AG04449 (cell line): ENCODE results near the gene MEIS2.

Source experiments
- CTCF ChIA-PET: fragments of 350-600 bp; formaldehyde crosslinking; extraction: SDS; loops from one replicate; lab custom pipeline; 2021; ENCODE audit warnings: antibody characterized with exemption; lab: Yijun Ruan, JAX
- POLR2A ChIA-PET: fragments of 400-600, 350-600 bp; formaldehyde crosslinking; extraction: SDS; loops from one replicate; lab custom pipeline; 2020; ENCODE audit warnings: antibody characterized with exemption, inconsistent platforms; lab: Yijun Ruan, JAX
- DNase-seq: peaks from one replicate; pipeline ENCODE4 v3.0.0-alpha.2; 2010; ENCODE audit warnings: low read depth, low spot score
- H3K4me3 ChIP-seq: 2 replicates; pipeline ENCODE4 v1.5.1; 2011; ENCODE audit warnings: low read depth, mild to moderate bottlenecking, control low read depth, low read length
- TF ChIP-seq, protein P1 (sequence below): IDR thresholded peaks from one replicate; pipeline ENCODE4 v1.5.1; 2011; ENCODE audit warnings: mild to moderate bottlenecking, moderate library complexity, low read length, control low read depth, inconsistent platforms; ENCODE audit not compliant: insufficient read depth; ENCODE audit errors: missing control alignments

Gene MEIS2

DNA sequence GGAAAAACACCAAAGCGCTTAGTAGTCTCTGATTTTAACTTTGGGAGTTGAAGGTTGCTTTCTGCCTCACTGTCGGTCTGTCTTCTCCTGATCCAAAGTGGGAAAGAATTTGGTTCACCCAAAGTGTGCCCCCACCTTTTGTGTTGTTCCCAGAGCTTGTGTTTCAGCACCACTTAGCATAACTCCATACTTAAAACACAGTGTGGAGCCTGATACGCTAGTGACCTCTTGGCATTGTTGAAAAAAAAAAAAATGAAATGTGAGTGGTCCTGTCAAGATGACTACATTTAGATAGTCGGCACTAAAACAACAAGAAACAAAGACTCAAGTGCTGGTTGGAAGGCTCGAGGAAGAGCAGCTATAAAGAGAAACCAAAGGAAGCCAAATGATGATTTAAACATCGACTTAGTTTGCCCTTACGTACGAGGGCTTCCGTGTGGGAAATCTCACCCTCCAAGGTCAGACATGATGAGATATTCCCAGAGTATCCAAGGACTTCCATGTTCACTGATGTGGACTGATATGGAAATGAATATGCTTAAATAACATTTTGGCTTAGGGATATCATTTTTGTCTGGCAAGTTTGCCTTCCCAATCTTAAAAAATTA lies 178.8 kb downstream of the MEIS2 start:
- no peak for DNase-seq
- CTCF ChIA-PET: interaction anchor here (0.9 to 1.0 kb wide), 2 partner anchors 8 to 960 kb away, joined by 3 read pairs; no protein-coding TSS in a partner anchor
- H3K4me3 ChIP-seq: no peak overlapping the region
- TF ChIP-seq, protein P1, sequence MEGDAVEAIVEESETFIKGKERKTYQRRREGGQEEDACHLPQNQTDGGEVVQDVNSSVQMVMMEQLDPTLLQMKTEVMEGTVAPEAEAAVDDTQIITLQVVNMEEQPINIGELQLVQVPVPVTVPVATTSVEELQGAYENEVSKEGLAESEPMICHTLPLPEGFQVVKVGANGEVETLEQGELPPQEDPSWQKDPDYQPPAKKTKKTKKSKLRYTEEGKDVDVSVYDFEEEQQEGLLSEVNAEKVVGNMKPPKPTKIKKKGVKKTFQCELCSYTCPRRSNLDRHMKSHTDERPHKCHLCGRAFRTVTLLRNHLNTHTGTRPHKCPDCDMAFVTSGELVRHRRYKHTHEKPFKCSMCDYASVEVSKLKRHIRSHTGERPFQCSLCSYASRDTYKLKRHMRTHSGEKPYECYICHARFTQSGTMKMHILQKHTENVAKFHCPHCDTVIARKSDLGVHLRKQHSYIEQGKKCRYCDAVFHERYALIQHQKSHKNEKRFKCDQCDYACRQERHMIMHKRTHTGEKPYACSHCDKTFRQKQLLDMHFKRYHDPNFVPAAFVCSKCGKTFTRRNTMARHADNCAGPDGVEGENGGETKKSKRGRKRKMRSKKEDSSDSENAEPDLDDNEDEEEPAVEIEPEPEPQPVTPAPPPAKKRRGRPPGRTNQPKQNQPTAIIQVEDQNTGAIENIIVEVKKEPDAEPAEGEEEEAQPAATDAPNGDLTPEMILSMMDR: no peak
- POLR2A ChIA-PET: interaction anchor here (0.6 kb wide), 1 partner anchor 322 kb away, joined by 4 read pairs; no protein-coding TSS in a partner anchor

DNA sequence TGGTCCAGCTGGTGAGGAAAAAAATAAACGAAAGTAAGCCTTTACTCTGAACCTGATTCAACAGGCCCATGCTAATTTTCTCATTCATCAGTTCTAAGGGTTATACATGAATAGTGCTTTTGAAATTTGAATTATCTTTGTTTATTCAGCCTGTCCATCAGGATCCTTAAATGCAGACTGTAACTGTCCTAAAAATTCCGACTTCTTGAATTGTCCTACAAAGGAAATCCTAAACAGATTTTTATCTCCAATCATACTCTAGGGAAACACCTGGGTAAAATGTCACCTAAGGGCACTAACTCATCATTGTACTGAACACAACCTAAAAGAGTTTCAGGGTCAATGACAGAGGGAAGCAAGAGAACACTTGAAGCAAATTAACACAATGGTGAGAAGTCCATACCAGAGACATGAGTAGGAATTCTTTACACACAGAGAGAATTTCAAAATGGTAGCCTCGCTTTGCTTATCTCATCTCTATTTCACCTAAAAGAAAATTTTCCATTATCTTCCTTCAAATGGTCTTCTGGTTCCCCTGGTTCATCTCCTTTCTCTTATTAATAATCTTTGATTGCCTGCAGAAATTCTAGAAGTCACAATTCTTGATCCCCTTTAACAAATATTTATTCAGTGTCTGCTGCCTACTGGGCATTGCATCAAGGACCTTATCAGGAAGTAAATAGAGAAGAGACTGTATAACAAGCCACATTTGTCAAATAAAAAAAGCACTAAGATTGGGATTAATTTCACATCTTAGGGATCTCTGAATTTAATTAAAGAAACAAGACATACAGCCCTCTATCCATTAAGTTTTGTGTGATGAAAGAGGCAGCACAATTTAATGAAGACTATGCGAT lies 182.7 kb downstream of the MEIS2 start:
- DNase-seq: no peak
- TF ChIP-seq, protein P1: no peak
- ChIA-PET CTCF (no interaction called here), POLR2A (no interaction called here)
- no peak overlapping the region for H3K4me3 ChIP-seq

DNA sequence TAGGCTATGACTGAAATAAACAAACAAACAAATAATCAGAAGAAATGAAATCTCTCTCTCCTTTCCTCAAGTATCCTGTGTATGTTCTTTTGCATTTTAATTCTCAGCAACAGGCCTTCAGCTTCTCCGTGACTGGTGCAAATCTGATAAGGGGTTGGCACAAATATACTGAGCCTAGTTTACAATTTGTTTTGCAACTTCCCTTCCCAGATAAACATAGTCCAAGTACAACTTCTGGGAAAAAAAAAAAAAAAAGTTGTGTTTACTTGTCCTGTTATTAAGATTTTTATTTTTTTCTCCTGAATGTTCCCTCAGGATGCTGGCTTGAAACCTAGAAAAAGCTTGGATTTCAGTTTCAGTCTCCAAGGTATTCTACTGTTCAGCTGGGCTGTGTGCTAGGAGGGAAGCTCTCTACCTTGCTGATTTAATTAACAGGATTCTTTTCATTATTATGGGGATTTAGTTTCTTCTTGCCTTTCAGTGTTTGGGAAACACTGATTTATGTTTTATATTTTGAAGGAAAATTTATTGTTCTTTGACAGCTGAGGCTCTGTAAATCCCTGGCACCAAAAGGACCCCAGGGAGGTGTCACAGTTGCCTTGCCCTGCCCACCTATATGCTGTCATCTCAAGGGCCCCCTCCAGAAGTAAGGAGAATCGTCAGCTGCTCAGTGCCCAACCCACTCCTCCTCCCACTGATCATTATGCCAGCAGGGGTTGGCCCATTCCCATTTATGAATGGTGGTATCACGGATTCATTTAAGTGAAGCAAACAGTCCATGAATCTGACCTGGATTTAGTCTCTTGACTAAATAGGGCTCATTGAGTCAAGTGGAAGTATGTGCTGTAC lies 185.2 kb downstream of the MEIS2 start:
- POLR2A ChIA-PET: no interaction called here
- no peak overlapping the region for H3K4me3 ChIP-seq
- TF ChIP-seq, protein P1: no peak
- CTCF ChIA-PET: interaction anchor here (0.7 to 1.3 kb wide), 3 partner anchors 9 to 983 kb away, joined by 3 to 4 read pairs (median 4); no protein-coding TSS in a partner anchor
- DNase-seq: no peak

DNA sequence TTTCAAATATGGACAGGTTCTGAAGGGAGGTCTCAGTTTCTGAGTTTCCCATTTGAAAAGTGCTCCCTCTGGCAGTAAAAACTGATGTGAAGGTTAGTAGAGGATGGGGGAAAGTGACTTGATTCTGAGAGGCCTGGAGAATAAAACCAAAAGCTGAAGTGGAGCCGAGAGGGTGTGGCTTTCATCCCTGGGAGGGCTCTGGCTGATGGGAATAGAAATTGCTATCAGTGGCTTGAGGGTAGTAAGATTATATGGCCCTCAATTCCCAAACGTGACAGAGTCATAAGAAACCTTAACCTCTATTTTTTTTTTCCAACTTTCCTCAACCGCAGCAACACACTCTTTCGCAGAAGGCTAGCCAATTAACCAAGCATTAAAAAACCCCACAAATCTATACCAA lies 185.9 kb downstream of the MEIS2 start:
- POLR2A ChIA-PET: no interaction called here
- no peak for DNase-seq
- H3K4me3 ChIP-seq: no peak overlapping the region
- CTCF ChIA-PET: interaction anchor here (0.8 kb wide), 1 partner anchor 31 kb away, joined by 4 read pairs; no protein-coding TSS in a partner anchor
- TF ChIP-seq, protein P1: no peak

DNA sequence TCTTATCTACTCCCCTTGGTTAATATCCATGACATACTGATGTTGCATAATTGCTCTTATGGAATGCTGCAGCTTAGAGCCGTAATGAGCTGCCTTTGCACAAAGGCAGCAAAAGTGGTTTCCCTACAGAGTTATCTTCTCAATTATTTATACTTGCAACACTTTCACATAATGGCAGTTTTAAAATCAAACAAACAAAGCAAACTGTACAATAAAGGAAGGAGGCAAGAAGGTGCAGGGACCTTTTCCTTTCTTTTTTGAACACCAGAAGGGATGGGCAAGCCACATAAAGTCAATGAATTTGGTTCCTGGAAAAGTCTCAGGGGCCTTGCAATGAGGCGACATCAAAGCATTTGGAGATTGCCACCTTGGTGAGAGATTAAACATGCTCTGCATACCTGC lies 188.0 kb downstream of the MEIS2 start:
- CTCF ChIA-PET: interaction anchor here (0.7 to 1.4 kb wide), 2 partner anchors 9 to 44 kb away, joined by 3 read pairs; no protein-coding TSS in a partner anchor
- DNase-seq: no peak
- no peak overlapping the region for H3K4me3 ChIP-seq
- POLR2A ChIA-PET: no interaction called here
- TF ChIP-seq, protein P1: no peak
